SH-SY5Y (cell line): ENCODE results near the gene SLC8A3.

Source experiments
- GATA2 ChIP-seq: IDR thresholded peaks from 2 replicates; pipeline ENCODE4 v1.6.1; 2011; ENCODE audit warnings: mild to moderate bottlenecking, low read depth, low read length
- GATA3 ChIP-seq: IDR thresholded peaks from 2 replicates; pipeline ENCODE4 v1.6.1; 2011; ENCODE audit warnings: low read depth, mild to moderate bottlenecking, low read length, moderate library complexity

- TF ChIP-seq GATA3: no peak
- TF ChIP-seq GATA2: no peak
Measured at GRCh38 chr14:69996216-69996615, 192.5 kb downstream of the SLC8A3 start.
